Epithelial cell of prostate (primary cell): ENCODE measurements around the gene NOTO.
"Not testable (repeated sequence)": the region's sequence is repeated elsewhere in the genome, so short reads cannot be mapped to it uniquely, and the experiment has no call there.

Experiments used
- DNase-seq: peaks from one replicate; pipeline ENCODE4 v3.0.0-alpha.2; 2011; ENCODE audit warnings: low read depth, low spot score
- H3K27ac ChIP-seq: fragments of 450-650 bp; 2 replicates; pipeline ENCODE4 v1.5.1; 2017; ENCODE audit warnings: mild to moderate bottlenecking

NOTO gene

DNA sequence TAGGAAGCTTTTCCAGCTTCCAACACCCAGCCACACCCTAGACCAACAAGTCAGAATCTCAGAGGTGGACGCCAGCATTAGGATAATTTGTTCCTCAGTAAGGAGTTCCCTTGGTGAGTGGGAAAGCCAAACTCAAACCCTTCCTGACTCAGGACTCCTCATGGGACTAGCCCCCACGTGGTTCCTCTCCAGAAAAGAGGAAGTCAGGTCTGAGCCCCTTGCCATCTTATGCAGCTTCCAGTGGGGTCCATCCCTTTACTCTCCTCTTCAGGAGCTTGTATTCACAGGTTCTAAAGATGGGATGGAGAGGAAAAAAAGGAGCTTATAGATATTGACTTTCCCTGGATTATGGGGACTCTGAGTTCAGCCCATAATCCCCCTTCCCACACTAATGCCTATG is 14.8 kb upstream of the NOTO start:
- no peak for DNase-seq
- no peak overlapping the region for H3K27ac ChIP-seq

DNA sequence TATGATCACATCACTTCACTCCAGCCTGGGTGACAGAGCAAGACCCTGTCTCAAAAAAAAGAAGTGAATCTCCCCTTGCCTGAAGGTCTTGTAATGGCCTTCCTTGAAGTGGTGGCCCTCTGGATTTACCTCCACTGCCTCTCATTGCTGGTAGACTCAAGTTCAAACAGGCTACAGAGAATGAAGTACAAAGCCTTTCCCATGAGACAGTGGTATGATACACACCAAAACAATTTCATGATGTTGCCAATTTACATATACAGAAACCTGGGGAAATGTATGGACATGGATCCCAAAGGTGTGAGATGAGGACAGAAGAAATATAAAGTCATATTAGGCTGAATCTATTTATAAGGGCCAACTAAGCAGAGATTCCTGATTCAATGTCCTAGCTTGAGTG is 4.8 kb upstream of the NOTO start:
- peak overlapping the region; percentile 62 for H3K27ac ChIP-seq
- DNase-seq, result peak; percentile 55

DNA sequence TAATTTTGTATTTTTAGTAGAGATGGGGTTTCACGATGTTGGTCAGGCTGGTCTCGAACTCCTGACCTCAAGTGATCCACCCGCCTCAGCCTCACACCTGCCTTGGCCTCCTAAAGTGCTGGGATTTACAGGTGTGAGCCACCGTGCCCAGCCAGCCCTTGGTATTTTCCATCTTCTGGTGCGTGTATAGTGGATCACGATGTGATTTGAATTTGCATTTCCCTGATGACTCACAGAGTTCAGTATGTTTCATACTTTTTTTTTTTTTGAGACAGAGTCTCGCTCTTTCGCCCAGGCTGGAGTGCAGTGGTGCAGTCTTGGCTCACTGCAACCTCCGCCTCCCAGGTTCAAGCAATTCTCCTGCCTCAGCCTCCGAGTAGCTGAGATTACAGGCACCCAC is 2.1 kb upstream of the NOTO start:
- H3K27ac ChIP-seq, DNase-seq: not testable (repeated sequence)

DNA sequence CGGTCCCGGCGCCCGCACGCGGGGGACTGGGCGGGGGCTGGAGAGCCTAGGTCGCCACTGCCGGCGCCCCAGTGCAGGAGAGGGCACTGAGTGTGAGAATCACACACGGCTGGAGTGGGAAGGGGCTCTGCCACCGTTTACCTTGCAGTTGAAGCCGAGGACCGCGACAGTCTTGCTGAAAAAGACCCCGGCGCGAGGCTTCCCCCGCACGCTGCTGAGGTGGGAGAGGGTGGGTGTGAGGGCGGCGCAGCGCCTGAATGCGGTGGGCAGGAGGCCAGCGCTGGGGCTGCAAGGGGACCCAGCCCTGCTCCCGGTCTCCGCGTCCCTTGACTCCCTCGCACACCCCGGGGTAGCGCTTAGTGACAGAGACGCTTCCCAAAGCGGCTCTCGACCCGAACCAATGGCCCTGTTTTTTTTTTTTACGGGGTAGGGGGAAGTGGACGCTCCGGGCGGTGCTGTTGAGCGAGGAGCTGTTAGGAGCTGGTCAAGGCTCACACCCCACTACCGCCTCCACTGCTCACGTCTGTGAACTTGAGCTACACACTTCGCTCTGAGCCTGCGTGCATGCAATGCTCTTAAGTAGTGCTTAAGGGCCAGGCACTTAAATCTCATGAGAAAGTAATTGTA is 794 bp downstream of the NOTO start:
- H3K27ac ChIP-seq, result no peak overlapping the region
- no peak for DNase-seq

DNA sequence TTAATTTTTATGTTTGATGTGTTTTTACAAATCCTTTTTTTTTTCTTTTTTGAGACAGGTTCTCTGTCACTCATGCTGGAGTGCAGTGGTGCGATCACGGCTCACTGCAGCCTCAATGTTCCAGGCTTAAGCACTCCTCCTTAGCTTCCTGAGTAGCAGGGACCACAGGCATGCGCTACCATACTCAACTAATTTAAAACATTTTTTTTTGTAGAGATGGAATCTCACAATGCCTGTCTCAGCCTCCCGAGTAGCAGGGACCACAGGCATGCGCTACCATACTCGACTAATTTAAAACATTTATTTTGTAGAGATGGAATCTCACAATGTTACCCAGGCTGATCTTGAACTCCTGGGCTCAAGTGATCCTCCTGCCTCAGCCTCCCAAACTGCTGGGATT is 3.2 kb downstream of the NOTO start:
- no peak overlapping the region for H3K27ac ChIP-seq
- DNase-seq, result no peak

DNA sequence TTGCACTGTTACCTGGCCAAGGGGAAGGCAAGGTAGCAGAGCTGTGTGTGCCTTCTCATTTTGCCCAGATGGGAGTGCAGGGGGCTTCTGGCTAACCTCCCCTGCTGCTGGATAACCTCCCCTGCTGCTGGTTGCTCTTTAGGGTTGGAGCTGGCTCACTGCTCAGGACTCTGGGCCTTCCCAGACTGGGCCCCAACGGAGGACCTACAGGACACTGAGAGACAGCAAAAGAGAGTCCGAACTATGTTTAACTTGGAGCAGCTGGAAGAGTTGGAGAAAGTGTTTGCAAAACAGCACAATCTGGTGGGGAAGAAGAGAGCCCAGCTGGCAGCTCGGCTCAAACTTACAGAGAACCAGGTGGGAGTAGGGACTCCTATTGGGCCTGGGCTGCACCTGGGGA is 5.9 kb downstream of the NOTO start:
- no peak for DNase-seq
- no peak overlapping the region for H3K27ac ChIP-seq

DNA sequence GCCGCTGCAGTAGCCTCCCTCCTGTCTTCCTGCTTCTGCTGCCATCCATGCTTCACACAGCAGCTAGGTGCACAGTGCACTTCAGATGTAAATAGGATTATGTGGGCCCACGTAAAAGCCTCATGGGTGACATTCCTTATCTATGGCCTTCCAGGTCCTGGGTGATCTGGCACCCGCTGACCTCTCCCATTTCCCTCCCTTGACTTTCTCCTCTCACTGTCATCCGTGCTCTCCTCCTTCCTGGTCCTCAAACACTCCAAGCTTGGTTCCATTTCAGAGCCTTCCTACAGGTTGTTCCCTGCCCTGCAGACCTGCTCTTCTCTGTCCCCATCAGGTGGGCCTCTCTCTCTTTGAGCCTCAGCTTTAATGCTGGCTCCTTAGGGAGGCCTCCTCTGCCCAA is 7.6 kb downstream of the NOTO start:
- DNase-seq, result no peak
- H3K27ac ChIP-seq, result no peak overlapping the region

DNA sequence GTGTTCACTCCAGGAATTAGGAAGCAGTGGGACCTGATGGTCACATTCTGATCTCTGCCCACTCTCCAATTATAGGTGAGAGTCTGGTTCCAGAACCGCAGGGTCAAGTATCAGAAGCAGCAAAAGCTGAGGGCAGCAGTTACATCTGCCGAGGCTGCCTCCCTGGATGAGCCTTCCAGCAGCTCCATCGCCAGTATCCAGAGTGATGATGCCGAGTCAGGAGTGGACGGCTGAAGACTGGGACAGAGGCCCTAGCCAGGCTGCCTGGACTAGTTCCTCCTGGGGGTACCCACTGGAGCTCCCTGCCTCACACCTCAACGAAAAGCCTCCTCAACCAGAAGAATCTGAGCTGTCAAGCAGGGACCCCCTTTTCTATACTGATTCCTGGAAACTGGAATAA is 8.3 kb downstream of the NOTO start:
- no peak overlapping the region for H3K27ac ChIP-seq
- DNase-seq, result no peak

DNA sequence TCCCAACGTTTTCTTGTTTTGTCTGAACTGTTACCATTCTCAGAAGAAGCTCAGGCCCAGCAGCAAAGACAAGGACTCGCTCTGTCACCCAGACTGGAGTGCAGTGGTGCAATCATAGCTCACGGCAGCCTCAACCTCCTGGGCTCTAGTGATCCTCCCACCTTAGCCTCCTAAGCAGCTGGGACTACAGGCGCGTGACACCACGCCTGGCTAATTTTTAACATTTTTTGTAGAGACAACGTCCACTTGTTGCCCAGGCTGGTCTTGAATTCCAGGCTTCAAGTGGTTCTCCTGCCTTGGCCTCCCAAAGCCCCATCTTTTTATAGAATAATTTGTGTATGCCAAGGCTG is 9.7 kb downstream of the NOTO start:
- no peak overlapping the region for H3K27ac ChIP-seq
- no peak for DNase-seq

DNA sequence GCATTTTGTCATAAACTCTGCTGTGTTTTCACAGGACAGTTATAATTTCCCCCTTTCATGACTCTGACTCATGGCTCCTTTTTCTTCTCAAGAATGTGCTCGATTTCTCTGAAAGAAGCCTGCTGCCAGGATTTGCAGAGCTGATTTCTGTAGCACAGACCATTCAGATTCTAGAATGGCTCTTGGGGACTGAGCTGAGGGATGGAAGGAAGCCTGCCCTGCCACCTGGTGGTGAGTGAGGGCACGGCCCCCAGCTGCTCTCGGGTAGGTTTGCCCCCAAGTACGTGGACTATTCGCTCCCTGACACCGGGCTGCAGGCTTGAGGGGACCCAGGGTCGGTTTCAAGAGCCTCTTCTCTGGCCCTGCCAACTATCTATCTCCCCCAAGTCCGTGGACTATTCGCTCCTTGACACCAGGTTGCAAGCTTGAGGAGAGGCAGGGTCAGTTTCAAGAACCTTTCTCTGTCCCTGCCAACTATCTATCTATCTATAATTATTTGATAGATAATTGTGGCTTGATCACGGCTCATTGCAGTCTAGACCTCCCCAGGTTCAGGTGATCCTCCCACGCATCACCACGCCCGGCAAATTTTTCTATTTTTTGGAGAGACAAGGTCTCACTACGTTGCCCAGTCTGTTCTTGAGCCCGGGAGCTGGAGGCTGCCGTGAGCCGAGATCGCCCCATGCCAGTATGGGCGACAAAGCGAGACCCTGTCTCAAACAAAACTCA is 10.2 kb downstream of the NOTO start:
- H3K27ac ChIP-seq, result no peak overlapping the region
- no peak for DNase-seq

DNA sequence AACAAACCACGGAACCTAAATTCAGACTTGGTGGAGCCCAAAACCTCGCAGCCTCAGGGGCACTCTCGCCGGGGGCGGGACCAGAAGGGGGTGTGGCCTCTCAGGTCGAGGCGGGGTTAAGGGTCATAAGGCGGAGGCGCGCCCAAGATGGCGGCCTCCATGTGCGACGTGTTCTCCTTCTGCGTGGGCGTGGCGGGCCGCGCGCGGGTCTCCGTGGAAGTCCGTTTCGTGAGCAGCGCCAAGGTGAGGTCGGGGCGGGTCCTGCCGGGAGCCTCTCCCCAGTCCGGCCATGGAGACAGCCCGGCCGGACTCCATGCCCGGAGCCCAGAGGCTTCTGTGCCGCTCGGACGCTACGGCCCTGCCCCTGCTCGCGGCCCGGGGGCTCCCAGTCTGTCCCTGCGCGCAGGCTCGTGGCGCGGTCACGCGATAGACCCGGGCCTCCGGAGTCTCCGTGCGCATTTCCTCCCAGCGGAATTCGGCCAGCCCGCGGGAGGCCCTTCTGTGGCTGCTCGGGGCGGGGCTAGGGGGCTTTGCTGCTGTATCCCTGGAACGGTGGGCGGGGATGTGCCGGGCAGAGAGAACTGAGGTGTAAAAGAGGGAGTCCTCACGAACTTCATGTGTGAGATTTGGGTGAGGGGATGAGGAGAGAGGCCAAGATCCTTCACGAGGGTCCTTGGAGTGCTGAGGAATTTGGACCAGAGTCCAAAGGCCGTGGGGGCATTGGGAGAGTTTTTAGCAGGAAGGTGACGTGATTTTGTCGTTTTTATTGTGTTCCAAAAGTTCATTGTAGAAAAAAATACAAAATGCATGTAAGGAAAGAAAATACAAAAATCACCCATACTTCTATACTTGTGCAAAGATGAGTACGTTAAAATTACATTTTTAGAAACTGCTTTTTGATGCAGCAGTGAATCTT is 12.0 kb downstream of the NOTO start, which contains the start of gene SMYD5:
TSS of gene SMYD5 (plus strand) at position 126 of the 916 bp plus-strand sequence. CDS start at position 148, 22 bp downstream.
- no peak within 1 kb of the TSS for H3K27ac ChIP-seq
- no peak for DNase-seq

DNA sequence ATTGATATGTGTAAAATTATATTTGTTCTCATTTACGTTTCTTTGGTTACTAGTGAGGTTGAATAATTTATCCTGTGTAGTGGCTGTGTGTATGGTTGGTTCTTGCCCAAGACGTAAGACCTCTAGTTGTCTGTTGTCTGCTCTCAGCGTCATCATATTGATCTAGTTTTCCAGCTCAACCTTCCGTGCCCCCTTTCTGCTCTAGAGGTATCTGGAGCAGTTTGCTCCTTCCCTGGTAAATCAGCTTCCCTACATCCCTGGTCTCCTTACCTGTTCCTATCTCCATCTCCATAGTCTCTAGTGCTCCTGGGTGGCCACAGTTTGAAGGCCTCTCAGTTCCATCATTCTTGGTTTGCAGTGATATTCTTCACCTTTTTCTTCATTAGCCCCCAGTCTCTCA is 12.9 kb downstream of the NOTO start:
- no peak overlapping the region for H3K27ac ChIP-seq
- DNase-seq, result no peak

DNA sequence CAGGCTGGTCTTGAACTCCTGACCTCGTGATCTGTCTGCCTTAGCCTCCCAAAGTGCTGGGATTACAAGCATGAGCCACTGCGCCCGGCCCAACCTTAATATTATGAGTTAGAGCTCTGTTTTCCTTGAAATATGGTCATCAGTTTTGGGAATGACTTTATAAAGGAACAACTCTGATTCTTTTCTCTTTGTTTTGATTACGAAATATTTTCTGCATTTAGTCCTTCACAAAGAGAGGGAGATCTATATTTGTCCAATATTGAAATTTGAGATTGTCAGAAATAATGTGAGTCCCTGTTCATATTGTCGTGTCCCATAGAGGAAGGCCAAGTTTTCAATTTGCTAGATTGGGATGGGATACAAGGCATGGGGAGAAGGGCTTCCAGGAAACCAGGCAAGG is 14.8 kb downstream of the NOTO start:
- no peak for DNase-seq
- H3K27ac ChIP-seq, result no peak overlapping the region

DNA sequence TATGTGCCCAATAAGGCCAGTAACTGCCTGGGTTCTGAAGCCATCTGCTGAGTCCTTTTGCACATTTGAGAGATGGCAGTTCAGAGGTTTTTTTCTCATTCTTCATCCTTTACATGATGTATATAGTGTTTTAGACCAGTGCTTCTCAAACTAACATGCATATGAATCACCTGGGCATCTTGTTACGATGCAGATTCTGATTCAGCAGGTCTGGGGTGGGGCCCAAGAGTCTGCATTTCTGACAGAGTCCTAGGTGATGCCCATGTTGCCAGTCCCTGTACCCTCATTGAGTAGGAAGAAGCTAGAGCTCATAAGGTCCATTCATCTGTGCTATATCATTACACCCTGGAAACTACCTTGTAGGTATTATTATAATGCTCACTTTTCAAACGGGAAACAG is 15.5 kb downstream of the NOTO start:
- DNase-seq, result no peak

DNA sequence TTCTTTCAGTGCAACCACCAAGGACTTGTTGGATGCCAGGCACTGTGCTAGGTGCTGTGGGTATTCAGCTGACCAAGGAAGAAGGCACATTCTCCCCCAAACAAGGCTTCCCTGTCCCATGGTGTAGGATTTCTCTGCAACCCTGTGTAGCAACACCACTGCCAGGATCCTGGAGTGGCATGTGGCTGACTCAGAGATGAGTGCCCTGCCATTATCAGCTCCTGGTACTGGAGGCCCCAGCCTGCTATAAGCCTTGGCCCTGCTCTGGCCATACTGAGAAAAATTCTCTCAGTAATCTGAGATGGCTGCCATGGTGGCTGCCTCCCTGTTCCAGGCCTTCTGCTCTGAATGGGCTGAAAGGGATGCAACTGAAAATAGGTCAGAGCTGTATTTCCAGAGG is 15.9 kb downstream of the NOTO start:
- no peak for DNase-seq
- no peak overlapping the region for H3K27ac ChIP-seq

More for the DNA sequence above, 15.5 kb downstream of the NOTO start:
- no peak overlapping the region for H3K27ac ChIP-seq

DNA sequence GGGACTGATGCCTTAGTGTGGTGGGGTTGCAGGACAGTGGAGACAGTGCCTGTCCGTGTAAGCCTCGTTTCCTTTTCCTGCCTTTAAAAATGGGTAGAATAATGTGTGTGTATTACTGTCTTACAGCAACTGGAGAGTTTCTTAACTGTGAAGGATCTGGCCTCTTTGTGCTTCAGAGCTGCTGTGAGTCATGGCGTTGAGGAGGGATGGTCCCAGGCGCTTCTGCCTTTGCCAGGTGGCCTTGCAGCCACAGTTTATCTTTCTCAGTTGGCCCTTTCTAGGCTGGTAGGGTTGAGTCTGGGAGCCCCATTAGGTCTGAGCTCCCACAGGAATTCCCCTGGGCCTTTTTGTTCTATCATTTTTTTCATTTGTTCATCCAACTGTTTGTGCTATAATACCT is 21.4 kb downstream of the NOTO start:
- no peak overlapping the region for H3K27ac ChIP-seq
- no peak for DNase-seq

DNA sequence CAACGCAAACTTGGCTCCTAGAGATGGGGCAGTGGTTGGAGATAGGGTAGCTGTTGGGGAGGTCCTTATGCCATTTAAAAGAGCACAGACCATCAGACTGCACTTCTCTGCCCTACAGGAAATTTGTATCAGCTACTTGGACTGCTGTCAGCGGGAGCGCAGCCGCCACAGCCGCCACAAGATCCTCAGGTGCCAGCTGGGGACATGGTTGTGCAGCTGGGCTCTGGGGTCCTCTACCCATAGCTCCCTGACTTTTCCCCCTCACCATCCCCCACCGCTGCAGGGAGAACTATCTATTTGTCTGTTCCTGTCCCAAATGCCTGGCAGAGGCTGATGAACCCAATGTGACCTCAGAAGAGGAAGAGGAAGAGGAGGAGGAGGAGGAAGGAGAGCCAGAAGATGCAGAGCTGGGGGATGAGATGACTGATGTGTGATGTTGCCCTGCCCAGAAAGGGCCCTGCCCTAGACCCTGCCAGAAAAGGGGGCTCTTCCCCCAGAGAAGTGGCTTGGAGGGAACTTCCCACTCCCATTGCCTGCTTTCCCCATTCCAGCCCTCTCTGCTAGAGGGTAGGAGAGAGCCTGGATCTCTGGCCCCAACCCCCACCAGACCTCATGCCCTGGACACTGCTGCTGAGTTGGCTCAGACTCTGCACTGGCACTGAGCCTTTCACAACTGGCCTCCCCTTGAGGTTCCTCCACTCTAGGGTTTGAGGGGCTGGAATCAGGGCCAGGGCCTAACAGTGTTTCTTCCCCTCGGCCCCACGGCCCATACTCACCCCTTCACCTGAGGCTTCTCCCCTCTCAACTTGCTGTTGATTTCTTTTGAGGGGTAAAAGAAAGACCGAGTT is 23.4 kb downstream of the NOTO start:
- H3K27ac ChIP-seq, result no peak overlapping the region
- no peak for DNase-seq

DNA sequence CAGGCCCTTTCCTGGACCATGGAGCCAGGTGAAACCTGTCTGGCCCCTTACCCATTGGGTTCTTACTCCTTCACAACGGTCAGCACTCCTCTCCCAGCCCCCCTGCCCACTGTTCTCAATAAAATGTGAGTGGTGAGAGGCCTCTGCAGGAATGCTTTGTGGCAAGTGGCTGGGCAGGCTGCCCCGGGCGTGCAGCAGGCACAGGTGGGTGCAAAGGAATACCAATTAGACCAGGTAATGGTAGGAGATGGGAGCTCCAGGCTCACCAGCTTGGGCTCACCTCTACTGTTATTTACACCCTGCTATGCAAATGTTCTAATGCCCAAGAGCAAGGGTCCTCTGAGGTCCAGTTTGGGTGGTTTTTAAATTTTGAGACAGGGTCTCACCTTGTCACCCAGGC is 24.7 kb downstream of the NOTO start:
- no peak for DNase-seq
- no peak overlapping the region for H3K27ac ChIP-seq

DNA sequence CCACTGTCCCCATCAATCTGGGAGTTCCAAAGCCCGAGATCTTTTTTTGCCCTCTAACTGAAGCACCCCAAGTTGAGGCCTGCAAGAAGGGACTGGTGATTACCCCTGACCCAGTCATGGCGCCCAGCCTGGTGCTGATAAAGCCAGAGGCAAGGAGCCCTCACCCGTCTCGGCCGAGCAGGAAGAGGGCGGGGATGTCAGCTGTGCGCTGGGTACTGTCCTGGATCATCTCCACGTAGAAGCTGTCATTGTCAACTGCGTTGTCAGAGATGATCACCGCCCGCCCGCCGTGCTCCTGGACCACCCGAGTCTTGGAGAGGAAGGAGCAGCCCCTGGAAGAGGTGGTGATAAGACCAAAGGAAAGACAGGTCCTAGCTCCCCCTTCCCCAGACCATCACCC is 26.3 kb downstream of the NOTO start:
- DNase-seq, result no peak
- no peak overlapping the region for H3K27ac ChIP-seq

DNA sequence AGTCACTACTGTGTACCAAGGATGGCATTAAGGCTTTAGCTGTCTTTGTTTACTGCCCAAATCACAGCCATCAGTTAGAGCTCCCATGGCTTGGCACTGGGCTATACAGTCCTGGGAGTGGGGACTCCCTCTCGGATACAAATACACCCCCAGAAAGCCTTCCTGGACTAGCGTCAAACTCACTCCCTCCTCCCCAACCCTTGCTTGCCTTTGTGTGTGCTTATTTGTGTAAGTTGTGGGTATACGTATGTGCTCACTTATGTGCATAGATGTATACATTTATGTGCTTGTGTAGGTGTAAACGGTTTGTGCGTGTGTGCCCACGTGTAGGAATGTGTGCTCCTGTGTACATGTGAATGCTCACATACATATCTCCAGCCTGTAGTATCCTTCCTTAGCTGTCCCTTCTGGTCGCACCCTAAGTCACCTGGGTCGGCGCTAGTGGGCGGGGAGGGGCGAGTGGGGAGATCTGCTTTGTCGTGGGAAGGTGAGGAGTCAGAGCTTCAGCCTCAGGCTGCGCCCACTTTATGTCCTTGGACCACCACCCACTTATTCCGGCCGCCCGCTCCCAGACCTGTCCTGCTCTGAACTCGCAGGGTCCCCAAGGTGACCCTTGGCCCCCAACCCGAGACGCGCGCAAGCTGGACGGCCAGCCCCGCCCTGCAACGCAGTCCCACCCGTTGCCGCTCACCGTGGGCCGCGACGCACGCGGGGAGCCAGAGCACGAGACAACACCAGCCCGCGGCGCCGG is 30.2 kb downstream of the NOTO start:
- no peak overlapping the region for H3K27ac ChIP-seq
- DNase-seq, result no peak
